ENCODE results near the gene LIPC.

DNA sequence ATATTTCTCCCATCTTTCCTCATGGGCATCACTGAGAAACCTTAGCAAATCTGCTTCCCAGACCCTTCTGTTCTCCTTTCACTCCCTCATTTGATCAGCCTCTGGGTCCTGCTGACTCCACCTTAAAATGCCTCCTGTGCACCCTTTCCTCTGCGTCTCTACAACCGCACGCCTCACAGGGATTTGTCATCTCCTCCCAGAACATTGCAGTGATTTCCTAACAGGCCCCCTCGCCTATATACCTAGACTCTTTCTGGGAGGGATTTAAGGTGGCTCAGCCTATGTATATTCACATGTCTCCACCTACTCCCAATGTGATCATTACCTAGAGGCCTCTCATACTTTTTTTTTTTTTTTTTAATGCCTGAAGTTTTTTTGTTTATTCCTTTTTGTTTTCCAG lies 69.2 kb downstream of the LIPC start:
- TF ChIP-seq RFX5 (IDR thresholded peaks at IDR 0.05) (no peak), POLR2AphosphoS2 (conservative IDR thresholded peaks at IDR 0.05; ENCODE audit: low read length) (no peak), POLR2A (IDR thresholded peaks at IDR 0.05; ENCODE audit: low read length) (no peak), CTCF (IDR thresholded peaks at IDR 0.05) (no peak), NFE2L2 (conservative IDR thresholded peaks at IDR 0.05; ENCODE audit: low read length) (no peak), ESRRA (IDR thresholded peaks at IDR 0.05; ENCODE audit: borderline replicate concordance, low read length) (no peak), BHLHE40 (IDR thresholded peaks at IDR 0.05; ENCODE audit: low read depth, low read length) (no peak)
